HG03565 (cell line): ENCODE results near the gene MAGI1.

ENCODE experiments used
- ATAC-seq: cut with Tn5 transposase; IDR thresholded peaks from one replicate; pipeline ENCODE4 v1.9.1; 2021; ENCODE audit warnings: mild to moderate bottlenecking, moderate library complexity; ENCODE audit not compliant: unreplicated experiment

The MAGI1 gene

GRCh38 chr3:65472501-65472900, 566.2 kb downstream of the MAGI1 start:
- ATAC-seq = no peak

- no peak for ATAC-seq
Measured at GRCh38 chr3:65466300-65466988, 572.3 kb downstream of the MAGI1 start.

GRCh38 chr3:65449841-65450428, 588.8 kb downstream of the MAGI1 start:
- no peak for ATAC-seq

GRCh38 chr3:65448120-65448519, 590.6 kb downstream of the MAGI1 start:
- ATAC-seq = no peak

GRCh38 chr3:65445573-65446169, 593.0 kb downstream of the MAGI1 start:
- ATAC-seq = no peak

- no peak for ATAC-seq
Measured at GRCh38 chr3:65444447-65444815, 594.3 kb downstream of the MAGI1 start.

GRCh38 chr3:65443739-65444446, 594.8 kb downstream of the MAGI1 start:
- no peak for ATAC-seq

GRCh38 chr3:65439641-65440284, 599.0 kb downstream of the MAGI1 start:
- no peak for ATAC-seq

- no peak for ATAC-seq
Measured at GRCh38 chr3:65438612-65439011, 600.1 kb downstream of the MAGI1 start.

- no peak for ATAC-seq
Measured at GRCh38 chr3:65438096-65438495, 600.6 kb downstream of the MAGI1 start.

- no peak for ATAC-seq
Measured at GRCh38 chr3:65436580-65436979, 602.1 kb downstream of the MAGI1 start.

GRCh38 chr3:65433480-65433879, 605.2 kb downstream of the MAGI1 start:
- ATAC-seq = no peak

GRCh38 chr3:65432388-65433003, 606.2 kb downstream of the MAGI1 start:
- no peak for ATAC-seq

GRCh38 chr3:65425880-65426279, 612.8 kb downstream of the MAGI1 start:
- no peak for ATAC-seq

GRCh38 chr3:65422154-65422553, 616.6 kb downstream of the MAGI1 start:
- ATAC-seq = no peak

GRCh38 chr3:65419233-65419632, 619.5 kb downstream of the MAGI1 start:
- no peak for ATAC-seq

- no peak for ATAC-seq
Measured at GRCh38 chr3:65413891-65414290, 624.8 kb downstream of the MAGI1 start.

- ATAC-seq = no peak
Measured at GRCh38 chr3:65412588-65412987, 626.1 kb downstream of the MAGI1 start.

- ATAC-seq = no peak
Measured at GRCh38 chr3:65411367-65411766, 627.4 kb downstream of the MAGI1 start.

- no peak for ATAC-seq
Measured at GRCh38 chr3:65409176-65409569, 629.5 kb downstream of the MAGI1 start.
